ENCODE results near the gene KIAA0319L.
A peak's percentile ranks its signal among the peaks of the same experiment; 100 is the strongest.
"Not testable (repeated sequence)": the region's sequence is repeated elsewhere in the genome, so short reads cannot be mapped to it uniquely, and the experiment has no call there.

Gene KIAA0319L

DNA sequence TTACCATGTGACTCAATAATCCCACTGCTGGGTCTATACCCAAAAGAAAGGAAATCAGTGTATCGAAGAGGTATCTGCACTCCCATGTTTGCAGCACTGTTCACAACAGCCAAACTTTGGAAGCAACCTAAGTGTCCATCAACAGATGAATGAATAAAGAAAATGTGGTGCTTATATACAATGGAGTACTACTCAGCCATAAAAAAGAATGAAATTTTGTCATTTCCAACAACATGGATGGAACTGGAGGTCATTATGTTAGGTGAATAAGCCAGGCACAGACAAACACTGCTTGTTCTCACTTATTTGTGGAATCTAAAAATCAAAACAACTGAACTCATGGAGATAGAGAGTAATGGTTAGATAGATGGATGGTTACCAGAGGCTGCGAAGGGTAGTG lies 79.3 kb downstream of the KIAA0319L start:
- no peak for DNase-seq

DNA sequence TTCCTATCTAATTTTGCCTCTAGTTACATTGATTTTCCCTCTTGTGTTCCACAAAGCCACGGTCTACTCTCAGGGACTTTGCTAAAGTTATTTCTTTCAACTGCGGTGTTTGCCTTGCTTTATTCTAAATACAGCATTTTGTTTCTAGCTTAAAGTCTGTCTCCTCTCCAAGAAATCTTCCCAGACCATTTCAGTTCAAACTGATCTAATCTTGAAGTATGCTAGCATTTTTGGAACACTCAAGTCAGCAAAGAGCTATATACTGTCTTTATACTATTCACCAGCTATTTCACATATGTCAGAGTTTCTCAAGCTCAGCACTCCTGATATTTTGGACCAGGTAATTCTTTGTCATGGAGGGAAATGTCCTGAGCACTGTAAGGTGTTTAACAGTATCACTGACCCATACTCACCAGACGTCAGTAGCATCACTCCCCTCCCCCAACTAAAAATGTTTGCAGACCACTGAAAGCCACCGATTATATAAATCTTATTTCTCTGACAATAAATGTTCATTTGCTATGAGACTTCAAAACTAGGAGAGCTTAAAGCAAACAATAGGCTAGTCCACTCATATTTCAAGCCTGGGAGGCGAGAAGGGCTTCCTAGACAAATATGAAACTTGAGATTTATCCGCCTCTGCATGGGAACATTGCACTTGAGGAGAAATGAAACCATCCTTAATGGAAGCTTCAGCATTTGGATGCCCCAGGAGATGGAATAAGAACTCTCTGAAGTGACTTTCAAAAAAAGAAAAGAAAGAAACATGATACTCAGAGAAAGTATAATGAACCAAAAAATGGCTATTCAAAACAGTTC lies 81.1 kb downstream of the KIAA0319L start:
- DNase-seq = no peak

- no peak for DNase-seq
Observed at GRCh38 chr1:35475356-35475755, 81.8 kb downstream of the KIAA0319L start.

DNA sequence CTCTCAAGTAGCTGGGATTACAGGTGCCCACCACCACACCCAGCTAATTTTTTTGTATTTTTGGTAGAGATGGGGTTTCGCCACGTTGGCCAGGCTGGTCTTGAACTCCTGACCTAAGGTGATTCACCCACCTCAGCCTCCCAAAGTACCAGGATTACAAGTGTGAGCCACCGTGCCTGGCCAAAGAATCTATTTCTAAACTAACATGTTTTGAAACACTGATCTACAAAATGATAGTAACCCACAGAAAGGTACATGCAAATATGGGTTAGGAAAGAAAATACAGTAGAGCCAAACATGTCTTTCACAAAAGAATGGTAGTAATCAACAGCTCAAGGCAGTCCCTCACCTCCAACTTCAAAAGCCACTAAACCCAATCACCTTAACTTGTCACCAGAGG lies 84.0 kb downstream of the KIAA0319L start:
- DNase-seq = not testable (repeated sequence)

GRCh38 chr1:35470977-35471613 lies 86.1 kb downstream of the KIAA0319L start:
- DNase-seq = no peak

DNA sequence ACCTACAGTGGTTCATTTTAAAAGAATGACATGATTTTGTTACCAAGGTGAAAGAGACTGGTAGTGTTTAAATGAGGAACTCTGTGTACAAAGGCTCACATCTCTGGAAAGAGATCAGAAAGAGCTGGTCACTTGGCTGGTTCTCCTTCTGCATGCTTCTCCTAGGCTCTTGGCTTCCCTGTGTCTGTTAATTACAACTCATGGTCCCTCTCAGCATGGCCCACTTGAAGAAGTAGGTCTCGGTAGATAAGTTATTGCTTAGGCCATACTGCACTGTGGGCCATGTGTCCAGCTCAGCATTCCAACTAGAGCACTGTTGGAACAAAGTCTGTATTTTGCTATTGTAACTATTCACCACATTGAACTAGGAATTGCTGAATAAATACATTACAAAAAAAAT lies 91.1 kb downstream of the KIAA0319L start:
- no peak for DNase-seq

GRCh38 chr1:35463749-35464148 lies 93.5 kb downstream of the KIAA0319L start:
- DNase-seq = not testable (repeated sequence)

DNA sequence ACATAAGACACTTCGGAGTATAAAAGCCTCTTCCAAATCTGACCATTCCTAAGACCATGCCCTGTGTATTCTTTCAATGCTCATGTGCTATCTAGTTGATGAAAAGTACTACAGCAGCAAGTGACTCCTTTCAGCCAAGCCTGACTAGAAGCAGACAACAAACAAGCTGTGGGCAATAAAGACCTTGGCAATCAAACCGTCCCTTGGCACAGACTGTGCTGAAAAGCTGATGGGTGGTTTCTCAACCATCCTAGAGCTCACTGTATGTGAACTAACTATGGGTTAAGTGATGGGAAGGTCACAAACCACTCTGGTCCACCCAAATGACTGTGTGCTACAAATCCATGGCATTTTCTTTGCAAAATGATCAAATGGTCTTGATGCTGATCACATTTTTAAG lies 94.0 kb downstream of the KIAA0319L start:
- DNase-seq = no peak

- no peak for DNase-seq
Observed at GRCh38 chr1:35461966-35462651, 95.1 kb downstream of the KIAA0319L start.

DNA sequence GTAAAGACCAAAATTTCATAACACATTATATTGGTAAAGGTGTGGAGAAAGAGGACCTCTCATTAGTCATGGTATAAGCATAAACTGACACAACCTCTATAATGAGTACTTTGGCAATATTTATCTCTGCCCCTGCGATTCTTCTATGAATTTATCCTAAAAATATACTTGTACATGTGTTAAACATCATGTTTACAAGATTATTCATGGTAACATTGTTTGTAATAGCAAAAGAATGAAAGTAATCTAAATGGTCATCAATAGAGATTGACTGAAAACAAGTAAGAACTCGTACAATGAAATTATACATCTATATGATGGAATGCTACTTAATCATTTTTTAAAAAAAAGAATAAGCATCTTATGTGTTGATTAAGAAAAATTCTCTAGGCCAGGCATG lies 96.4 kb downstream of the KIAA0319L start:
- no peak for DNase-seq

DNA sequence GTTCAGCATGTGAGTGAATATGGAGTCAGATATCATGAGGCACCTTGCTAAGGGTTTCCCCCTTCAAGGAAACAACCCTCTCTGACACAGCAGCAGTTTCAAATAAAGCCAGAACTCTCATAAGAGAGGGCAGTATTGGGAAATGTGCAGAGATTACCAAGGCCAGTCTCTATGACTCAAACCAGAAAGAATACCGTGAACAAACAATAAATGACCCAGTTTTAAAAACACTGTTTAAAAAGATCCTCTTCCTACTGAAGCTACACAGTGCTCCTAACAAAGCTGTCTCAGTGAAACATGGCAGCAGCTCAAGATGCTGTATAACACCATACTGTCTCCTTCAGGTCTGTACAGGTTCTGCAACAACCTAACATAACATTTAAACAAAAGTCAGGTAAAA lies 102.6 kb downstream of the KIAA0319L start:
- DNase-seq = no peak

DNA sequence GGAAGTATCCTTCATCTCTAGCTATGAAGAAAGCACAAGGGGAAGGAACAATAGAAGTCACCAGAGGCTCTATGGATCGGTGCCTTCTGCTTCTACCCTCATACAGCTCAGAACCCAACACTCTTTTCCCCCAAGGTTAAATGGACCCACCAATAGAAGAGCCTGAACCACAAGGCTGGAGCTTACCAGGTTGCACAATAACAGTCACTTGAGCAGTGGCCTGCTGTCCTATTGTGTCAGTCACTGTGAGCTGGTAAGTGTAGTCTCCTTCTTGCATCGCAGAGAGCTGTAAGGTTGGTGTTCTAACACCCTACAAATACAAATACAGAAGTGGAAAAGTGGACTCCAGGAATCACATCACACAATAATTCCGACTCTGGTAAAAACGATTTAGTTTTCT lies 103.0 kb downstream of the KIAA0319L start:
- no peak for DNase-seq

- DNase-seq = no peak
Observed at GRCh38 chr1:35453031-35453430, 104.2 kb downstream of the KIAA0319L start.

DNA sequence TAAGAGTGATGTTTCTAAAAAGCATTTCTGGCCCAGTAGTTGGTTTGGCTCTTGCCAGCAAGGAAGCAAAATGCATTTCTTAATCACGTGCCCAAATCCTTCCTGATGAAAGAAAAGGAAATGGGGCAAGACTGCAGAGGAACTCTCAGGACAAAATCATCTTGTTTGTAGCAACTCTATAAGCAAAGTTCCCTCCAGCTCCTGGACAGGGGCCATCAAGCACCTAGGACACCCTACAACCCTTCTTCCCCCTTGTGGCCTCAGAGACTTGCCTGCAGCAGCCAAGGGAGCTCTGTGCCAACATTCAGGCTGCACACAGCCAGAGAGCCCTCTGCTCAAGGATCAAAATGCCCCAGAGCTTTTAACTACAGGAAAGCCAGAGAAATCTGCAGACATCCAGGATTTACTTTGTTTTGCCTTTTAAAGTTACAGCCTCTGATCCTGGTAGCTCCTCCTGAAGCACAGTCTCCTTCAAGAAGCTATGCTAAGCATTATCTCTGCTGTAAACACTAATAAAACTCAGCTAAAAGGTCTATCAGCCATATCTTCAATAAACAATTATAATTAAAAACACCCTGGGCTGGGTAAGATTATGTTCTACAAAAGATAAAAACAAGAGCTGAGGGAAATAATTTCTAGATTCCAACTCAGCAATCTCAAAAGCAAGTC lies 105.0 kb downstream of the KIAA0319L start:
- DNase-seq = no peak

DNA sequence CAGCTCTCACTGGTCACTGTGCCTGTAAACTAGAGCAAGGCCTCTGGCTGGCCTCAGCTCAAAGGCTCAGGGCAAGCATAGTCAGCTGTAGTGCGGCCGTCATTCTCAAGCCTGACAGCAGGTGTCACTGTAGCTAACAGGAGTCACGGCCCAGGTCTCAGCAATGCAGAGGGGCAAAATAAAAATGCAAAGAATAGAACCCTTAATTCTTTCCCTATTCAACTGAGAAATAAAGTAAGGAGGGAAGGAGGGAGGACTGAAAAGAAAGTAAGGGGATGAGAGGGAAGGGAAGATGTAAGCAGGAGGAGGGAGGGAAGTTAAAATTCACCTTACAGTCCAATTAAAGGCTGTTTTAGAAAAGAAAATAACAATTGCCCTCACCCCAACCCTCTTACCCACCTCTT lies 106.1 kb downstream of the KIAA0319L start:
- DNase-seq = peak; percentile 55

DNA sequence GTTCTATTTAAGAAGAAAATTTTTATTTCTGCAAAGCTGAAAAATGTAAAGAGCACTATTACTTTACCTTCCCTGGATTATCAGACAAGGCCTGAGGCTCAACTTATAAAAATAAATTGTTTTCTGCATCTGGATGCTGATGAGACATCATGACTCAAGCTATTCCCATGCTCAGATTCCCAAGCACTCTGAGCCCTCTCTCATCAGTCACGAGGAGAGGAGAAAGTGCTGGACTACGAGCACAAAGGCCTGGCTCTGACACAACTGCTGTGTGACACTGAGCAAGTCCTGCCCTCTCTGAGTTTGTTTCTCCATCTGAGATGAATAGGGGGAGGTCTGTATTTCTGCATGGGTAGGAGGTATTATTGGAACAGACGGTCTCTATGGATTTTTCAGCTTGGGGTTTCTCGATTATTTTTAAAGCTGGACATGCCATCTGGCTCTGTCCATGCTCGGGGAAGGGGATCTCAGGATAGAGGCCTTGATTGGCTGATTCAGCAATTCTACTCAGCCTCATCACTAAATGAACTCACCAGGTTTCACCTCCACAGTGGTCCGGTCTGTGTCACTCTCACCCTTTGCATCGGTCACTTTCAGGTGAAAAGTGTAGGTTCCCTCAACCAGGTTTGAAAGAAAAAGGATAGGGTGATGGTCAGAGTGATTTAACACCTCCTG lies 107.7 kb downstream of the KIAA0319L start:
- no peak for DNase-seq

DNA sequence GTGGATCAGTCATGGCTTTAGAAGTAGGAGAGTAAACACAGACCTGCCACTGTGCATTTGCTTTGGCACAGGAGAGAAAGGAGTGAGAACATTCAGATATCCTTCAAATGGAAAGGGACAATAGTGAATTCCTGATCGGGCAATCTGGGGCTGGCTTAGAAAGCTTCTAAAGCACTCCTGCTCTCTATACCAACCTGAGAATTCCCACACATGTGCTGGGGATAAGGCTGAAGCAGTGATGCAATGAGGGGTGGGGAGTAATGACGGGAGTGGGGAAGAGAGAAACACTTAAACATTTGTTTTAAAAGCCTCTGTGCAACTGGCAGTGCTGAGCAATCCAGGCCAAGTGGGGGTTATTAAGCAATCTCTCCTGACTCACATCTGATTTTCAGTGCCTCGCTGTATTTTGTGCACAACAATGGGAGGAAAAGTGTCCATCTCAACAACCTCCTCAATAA lies 108.8 kb downstream of the KIAA0319L start:
- no peak for DNase-seq

GRCh38 chr1:35447278-35447677 lies 109.9 kb downstream of the KIAA0319L start:
- no peak for DNase-seq

GRCh38 chr1:35444519-35444774 lies 112.8 kb downstream of the KIAA0319L start:
- DNase-seq = no peak

DNA sequence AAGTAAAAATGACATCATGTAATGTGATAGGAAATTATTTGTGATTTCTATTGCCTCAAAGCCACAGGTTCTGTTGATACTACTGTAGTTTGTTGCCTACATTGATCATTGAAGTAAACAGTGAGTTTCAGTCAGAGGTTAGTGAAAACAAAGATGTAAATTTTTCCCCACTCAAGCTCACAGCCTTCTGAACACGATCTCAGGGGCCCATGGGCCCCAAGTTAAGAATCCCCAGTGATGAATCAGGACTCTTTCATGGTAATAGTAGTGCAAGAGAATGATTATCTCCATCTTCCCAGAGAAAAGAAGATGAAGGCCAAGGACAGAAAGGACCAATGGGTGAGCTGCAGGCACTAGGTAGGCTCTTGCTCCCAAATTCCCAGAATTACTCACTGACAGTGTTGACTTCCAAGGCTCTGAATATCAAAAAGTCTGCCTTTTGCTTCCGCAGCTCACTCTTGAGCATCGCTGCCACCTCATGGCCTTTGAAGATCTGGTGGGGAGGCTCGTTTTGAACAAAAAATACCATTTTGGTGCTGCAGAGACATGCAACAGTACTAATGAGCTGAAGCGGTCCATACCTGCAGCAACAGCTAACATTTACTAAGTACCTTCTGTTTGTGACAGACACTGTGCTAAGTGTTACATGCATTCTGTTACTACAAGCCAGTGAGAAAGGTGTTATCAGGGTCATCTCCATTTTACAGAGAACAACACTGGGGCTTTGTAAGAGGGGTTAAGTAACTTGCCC lies 113.3 kb downstream of the KIAA0319L start:
- no peak for DNase-seq

- no peak for DNase-seq
Observed at GRCh38 chr1:35442734-35443133, 114.5 kb downstream of the KIAA0319L start.

DNA sequence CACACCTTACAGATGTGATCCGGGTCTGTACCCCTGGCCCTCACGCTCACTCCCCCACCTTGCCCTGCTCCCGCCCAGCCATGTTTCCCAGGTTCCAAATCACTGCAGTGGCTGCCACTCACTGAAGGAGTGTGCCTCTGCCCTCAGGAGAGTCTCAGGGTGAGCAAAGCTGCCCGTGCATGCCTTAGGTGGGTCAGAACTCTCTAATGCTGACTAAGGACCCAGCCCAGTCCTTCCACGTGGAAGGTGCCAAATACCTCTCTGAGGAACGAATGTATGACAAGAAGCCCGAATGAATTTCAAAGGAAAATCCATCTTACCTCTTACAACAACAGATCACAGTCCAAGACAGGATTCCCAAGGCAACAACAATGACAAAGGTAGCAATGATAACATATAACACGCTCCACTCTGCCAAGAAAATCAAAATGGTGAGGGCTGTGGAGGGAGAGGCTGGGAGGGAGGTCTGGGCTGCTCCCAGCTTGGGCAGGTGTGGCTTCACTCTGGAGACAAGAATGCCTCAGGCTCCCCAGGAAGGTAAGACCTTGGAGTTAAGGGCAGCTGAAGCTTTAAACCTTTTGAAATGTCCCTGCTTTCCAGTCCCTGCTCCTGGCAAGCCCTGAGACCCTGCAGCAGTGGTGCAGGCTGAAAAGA lies 115.2 kb downstream of the KIAA0319L start:
- no peak for DNase-seq
